CD4-positive, alpha-beta memory T cell (primary cell): ENCODE measurements around the gene TSHZ2. TPM values are rescaled to one million over a fixed set of nuclear protein-coding genes. Genes with fewer than 3 reads are reported as not detected.

Experiments
- CTCF ChIA-PET: fragments of 350-600 bp; sonication (Branson Sonifier 250); formaldehyde crosslinking; loops from one replicate; lab custom pipeline; 2021; ENCODE audit warnings: inconsistent platforms; ENCODE audit not compliant: partially characterized antibody; lab: Charles Lee
- POLR2A ChIA-PET: fragments of 350-600 bp; sonication (Branson Sonifier 250); formaldehyde crosslinking; loops from one replicate; lab custom pipeline; 2021; ENCODE audit not compliant: partially characterized antibody; lab: Charles Lee
- DNase-seq, 5 donors: peaks; one replicate each; pipeline versions ENCODE4 v3.0.0 to v3.0.0-alpha.2; 2020 to 2022; ENCODE audit warnings: mixed read lengths in 1 of 5
- H3K27ac ChIP-seq: one replicate; pipeline ENCODE4 v1.7.0; 2013; ENCODE audit warnings: low read depth, low read length
- H3K27me3 ChIP-seq: 2 replicates; pipeline ENCODE4 v1.7.0; 2013; ENCODE audit warnings: mild to moderate bottlenecking, low read length, moderate library complexity; ENCODE audit not compliant: insufficient read depth
- H3K36me3 ChIP-seq: 2 replicates; pipeline ENCODE4 v1.7.0; 2013; ENCODE audit warnings: mild to moderate bottlenecking, low read length, moderate library complexity; ENCODE audit not compliant: insufficient read depth
- H3K4me1 ChIP-seq: 2 replicates; pipeline ENCODE4 v1.7.0; 2013; ENCODE audit warnings: mild to moderate bottlenecking, low read length, moderate library complexity; ENCODE audit not compliant: insufficient read depth
- H3K4me3 ChIP-seq, 2 donors: one replicate each; pipeline ENCODE4 v1.7.0; 2013; ENCODE audit warnings: low read length in 2 of 2, mild to moderate bottlenecking in 1 of 2
- H3K9me3 ChIP-seq, 2 donors: one replicate each; pipeline ENCODE4 v1.7.0; 2013; ENCODE audit warnings: low read length in 2 of 2, control low read depth in 1 of 2; ENCODE audit not compliant: control insufficient read depth in 1 of 2
- H3K27ac Mint-ChIP-seq, 7 donors: one replicate each; pipeline ENCODE4 v1.8.0; 2020 to 2021; ENCODE audit warnings: mixed read lengths in 7 of 7, mild to moderate bottlenecking in 6 of 7, inconsistent platforms in 3 of 7, moderate library complexity in 3 of 7
- H3K27me3 Mint-ChIP-seq, 2 donors: one replicate each; pipeline ENCODE4 v1.8.0; 2020 to 2021; ENCODE audit warnings: mixed read lengths in 2 of 2
- H3K36me3 Mint-ChIP-seq, 2 donors: one replicate each; pipeline ENCODE4 v1.8.0; 2020 to 2021; ENCODE audit warnings: mixed read lengths in 2 of 2, inconsistent platforms in 1 of 2, mild to moderate bottlenecking in 1 of 2
- H3K4me1 Mint-ChIP-seq, 4 donors: one replicate each; pipeline ENCODE4 v1.8.0; 2020 to 2021; ENCODE audit warnings: mixed read lengths in 4 of 4, mild to moderate bottlenecking in 1 of 4
- H3K4me3 Mint-ChIP-seq, 8 donors: one replicate each; pipeline ENCODE4 v1.8.0; 2020 to 2021; ENCODE audit warnings: mixed read lengths in 8 of 8, mild to moderate bottlenecking in 7 of 8, moderate library complexity in 6 of 8, inconsistent platforms in 3 of 8
- H3K9me3 Mint-ChIP-seq, 8 donors: one replicate each; pipeline ENCODE4 v1.8.0; 2020 to 2021; ENCODE audit warnings: mixed read lengths in 8 of 8, mild to moderate bottlenecking in 5 of 8, inconsistent platforms in 3 of 8, moderate library complexity in 1 of 8
- intact Hi-C: fragments of 100-400 bp; cut with micrococcal nuclease; formaldehyde crosslinking; loops from one replicate; pipeline ENCODE4 v1.15.1; 2023
- polyA plus RNA-seq, 2 donors: library from polyadenylated mRNA; unstranded; fragments of 300-500 nt; fragmentation: Illumina TruSeq; gene quantifications; one replicate each; pipeline ENCODE4 v1.2.3, GENCODE V29; 2021
- total RNA-seq, 2 experiments: library from RNA; stranded (reverse); gene quantifications; one replicate each; pipeline ENCODE4 v1.2.3, GENCODE V29; 2021

Gene TSHZ2
- total and polyA plus RNA-seq, 4 experiments from 2014 or later: 2.3 to 31.8 (median 17.1) TPM

DNA sequence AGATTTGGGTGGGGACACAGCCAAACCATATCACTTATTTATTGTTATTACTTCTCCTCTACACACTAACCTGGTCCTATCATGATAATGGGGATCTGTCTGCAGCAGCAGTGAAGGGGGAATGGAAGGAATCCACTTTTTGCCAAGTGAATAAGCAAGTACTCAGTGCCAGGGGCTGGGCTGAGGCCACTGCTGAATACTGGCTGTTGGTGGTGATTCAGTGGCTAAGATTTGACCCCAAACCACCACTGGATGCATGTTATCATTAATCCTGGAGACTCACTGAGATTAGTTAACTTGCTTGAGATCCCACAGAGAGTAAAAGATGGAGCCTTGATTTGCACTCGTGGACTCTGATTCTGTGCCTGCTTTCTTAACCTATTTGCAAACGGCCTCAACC lies 127.7 kb downstream of the TSHZ2 start:
- H3K4me3 Mint-ChIP-seq: peak overlapping the region in 1 of 8 donors; percentile 11
- Histone ChIP-seq H3K27me3 (no peaks in the 10 kb centered on the region), H3K4me3 (no peak overlapping the region), H3K9me3 (no peaks in the 10 kb centered on the region), H3K36me3 (no peaks in the 10 kb centered on the region), H3K4me1 (no peaks in the 10 kb centered on the region), H3K27ac (no peak overlapping the region)
- H3K27me3 Mint-ChIP-seq: no peaks in the 10 kb centered on the region
- CTCF ChIA-PET: interaction anchor here (0.6 kb wide), 1 partner anchor 10 kb away, joined by 3 read pairs; no protein-coding TSS in a partner anchor
- intact Hi-C loops: no loop called here
- no peak overlapping the region for H3K27ac Mint-ChIP-seq
- DNase-seq: no peak
- peaks cover 0 to 4% (median 0%) of the 10 kb centered on the region in 4 donors for H3K4me1 Mint-ChIP-seq
- POLR2A ChIA-PET: no interaction called here
- peaks cover 2 to 7% of the 10 kb centered on the region in 2 donors for H3K36me3 Mint-ChIP-seq
- no peaks in the 10 kb centered on the region for H3K9me3 Mint-ChIP-seq

DNA sequence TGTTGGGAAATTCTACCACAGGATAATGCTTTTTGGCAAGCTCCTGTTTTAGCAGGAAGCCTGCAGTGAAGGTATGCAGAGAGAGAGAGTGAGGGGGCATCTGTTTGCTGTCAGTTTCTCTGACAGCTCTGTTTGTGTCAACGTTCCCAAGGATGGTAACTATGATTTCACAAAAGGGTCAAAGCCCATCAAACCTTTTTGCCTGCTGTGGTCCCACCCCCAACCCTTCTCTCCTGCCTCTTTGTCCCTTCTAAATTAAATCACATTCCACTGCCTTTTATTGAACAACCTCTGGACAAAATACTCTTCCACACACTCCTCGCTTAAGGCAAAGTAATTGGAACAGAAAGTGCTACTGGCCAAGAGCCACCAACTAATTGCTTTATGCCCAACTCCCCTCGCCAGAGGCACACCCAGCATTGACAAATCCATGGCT lies 128.3 kb downstream of the TSHZ2 start:
- no peaks in the 10 kb centered on the region for H3K27me3 Mint-ChIP-seq
- no peak overlapping the region for H3K27ac Mint-ChIP-seq
- H3K36me3 ChIP-seq: no peaks in the 10 kb centered on the region
- H3K27me3 ChIP-seq: no peaks in the 10 kb centered on the region
- H3K4me3 Mint-ChIP-seq: no peak overlapping the region
- peaks cover 0 to 4% (median 0%) of the 10 kb centered on the region in 4 donors for H3K4me1 Mint-ChIP-seq
- peaks cover 2 to 7% of the 10 kb centered on the region in 2 donors for H3K36me3 Mint-ChIP-seq
- no peak overlapping the region for H3K27ac ChIP-seq
- no peaks in the 10 kb centered on the region for H3K9me3 ChIP-seq
- ChIA-PET CTCF (interaction anchor here (0.6 kb wide), 1 partner anchor 9 kb away, joined by 3 read pairs; no protein-coding TSS in a partner anchor), POLR2A (no interaction called here)
- H3K4me1 ChIP-seq: no peaks in the 10 kb centered on the region
- intact Hi-C loops: no loop called here
- no peak for DNase-seq
- H3K9me3 Mint-ChIP-seq: no peaks in the 10 kb centered on the region
- H3K4me3 ChIP-seq: no peak overlapping the region

DNA sequence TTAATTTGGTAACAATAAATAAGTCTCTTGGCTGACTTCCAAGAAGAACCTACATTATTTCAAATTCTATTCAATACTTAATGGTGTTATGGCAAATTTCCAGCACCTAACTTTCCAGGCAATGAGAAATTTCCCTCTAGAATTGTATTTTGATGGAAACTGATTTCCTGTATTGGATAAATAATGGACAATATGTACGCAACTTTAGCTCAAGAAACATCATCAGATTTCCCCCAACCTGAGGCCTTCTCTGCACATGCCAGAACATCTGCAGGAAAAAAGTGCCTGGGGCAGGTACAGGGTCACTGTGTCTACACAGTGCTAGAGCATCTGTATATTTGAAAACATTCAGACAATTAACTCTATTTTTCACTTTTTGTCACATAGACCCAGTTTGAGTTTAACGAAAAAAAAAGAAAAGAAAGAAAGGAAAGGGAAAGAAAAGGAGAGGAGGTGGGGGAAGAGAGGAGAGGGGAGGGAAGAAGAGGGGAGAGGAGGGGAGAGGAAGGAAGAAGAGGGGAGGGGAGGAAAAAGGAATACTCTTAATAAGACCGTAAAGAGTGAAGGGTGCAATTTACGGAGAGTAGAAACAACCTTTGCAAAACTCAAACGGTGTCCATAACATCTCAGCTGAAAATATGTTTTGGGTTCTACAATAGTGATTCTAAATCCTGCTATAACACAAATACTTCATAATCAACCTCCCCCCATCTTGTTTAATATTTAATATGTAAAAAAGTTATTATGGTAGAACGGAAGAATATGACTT lies 130.0 kb downstream of the TSHZ2 start:
- intact Hi-C loops: no loop called here
- Histone ChIP-seq H3K4me3 (no peak overlapping the region), H3K27me3 (no peaks in the 10 kb centered on the region), H3K27ac (no peak overlapping the region), H3K9me3 (no peaks in the 10 kb centered on the region), H3K4me1 (no peaks in the 10 kb centered on the region), H3K36me3 (no peaks in the 10 kb centered on the region)
- no peak for DNase-seq
- Mint-ChIP-seq H3K27me3 (no peaks in the 10 kb centered on the region), H3K27ac (no peak overlapping the region), H3K4me1 (peaks cover 0 to 5% (median 0%) of the 10 kb centered on the region in 4 donors), H3K36me3 (peaks cover 2 to 9% of the 10 kb centered on the region in 2 donors), H3K9me3 (no peaks in the 10 kb centered on the region), H3K4me3 (no peak overlapping the region)
- ChIA-PET POLR2A (no interaction called here), CTCF (no interaction called here)

DNA sequence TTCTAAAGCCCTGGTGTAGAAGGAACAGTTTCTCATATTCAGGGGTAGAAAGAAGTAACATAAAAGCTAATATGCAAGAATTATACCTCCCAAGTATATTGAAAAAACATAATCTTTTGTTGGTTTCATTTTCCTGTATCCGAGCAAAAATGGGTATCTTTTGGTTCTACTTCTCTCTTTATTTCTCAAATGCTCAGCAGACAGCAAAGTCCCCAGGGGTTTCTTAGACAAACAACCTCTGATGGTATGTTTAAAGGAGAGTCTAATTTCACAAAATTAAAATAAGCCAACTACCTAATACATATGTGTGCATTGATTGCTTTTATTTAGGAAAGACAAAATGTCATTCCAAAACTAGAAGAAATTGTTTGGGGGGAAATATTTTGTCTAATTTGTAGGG lies 131.0 kb downstream of the TSHZ2 start:
- ChIA-PET POLR2A (no interaction called here), CTCF (no interaction called here)
- intact Hi-C loops: no loop called here
- Mint-ChIP-seq H3K4me1 (peaks cover 0 to 5% (median 0%) of the 10 kb centered on the region in 4 donors), H3K4me3 (no peak overlapping the region), H3K27me3 (no peaks in the 10 kb centered on the region), H3K27ac (no peak overlapping the region), H3K36me3 (peaks cover 2 to 11% of the 10 kb centered on the region in 2 donors), H3K9me3 (no peaks in the 10 kb centered on the region)
- DNase-seq: no peak
- H3K36me3 ChIP-seq: no peaks in the 10 kb centered on the region
- H3K27me3 ChIP-seq: no peaks in the 10 kb centered on the region
- H3K27ac ChIP-seq: no peak overlapping the region
- no peaks in the 10 kb centered on the region for H3K4me1 ChIP-seq
- H3K4me3 ChIP-seq: no peak overlapping the region
- no peaks in the 10 kb centered on the region for H3K9me3 ChIP-seq

DNA sequence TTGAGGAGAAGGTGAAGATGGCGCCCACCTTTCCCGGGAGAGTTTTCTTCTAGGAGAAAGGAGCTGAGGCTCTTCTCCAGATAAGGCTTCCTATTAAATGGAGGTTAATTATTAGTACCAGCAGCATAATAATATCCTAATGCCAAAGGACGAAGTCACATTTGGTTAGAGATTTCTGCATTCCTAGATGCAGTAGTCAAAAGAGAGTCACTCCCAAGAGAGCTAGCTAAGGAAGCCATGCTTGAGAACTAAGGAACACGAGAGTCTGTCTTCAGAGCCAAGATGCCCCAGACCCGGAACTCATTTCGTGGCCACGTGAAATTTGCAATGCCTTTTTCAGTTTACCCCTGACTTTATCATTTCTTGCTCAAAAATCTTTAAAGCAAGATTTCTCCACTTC lies 132.7 kb downstream of the TSHZ2 start:
- no peaks in the 10 kb centered on the region for H3K4me1 ChIP-seq
- Mint-ChIP-seq H3K4me3 (no peak overlapping the region), H3K4me1 (peaks cover 0 to 4% (median 0%) of the 10 kb centered on the region in 4 donors), H3K27me3 (no peaks in the 10 kb centered on the region), H3K36me3 (peaks cover 2 to 6% of the 10 kb centered on the region in 2 donors), H3K9me3 (no peaks in the 10 kb centered on the region), H3K27ac (no peak overlapping the region)
- no peak for DNase-seq
- H3K4me3 ChIP-seq: no peak overlapping the region
- H3K9me3 ChIP-seq: no peaks in the 10 kb centered on the region
- H3K27ac ChIP-seq: no peak overlapping the region
- intact Hi-C loops: no loop called here
- H3K27me3 ChIP-seq: no peaks in the 10 kb centered on the region
- ChIA-PET CTCF (no interaction called here), POLR2A (no interaction called here)
- no peaks in the 10 kb centered on the region for H3K36me3 ChIP-seq

DNA sequence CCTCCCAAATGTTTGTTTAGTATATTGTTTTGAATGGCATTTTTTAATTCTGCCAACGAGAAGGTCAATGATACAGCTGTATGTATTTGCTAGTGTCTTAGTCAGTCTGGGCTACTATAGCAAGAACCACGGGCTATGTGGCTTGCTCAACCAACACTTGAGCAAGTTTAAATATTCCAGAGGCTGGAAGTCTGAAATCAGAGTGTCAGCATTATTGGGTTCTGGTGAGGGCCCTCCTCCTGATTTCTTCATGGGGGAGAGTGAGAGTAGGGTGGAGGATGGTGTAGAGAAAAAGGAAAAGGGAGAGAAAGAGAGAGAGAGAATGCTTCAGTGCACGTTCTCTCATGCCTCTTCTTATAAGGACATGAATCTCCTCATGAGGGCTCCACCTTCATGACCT lies 144.6 kb downstream of the TSHZ2 start:
- no peaks in the 10 kb centered on the region for H3K36me3 Mint-ChIP-seq
- no peak overlapping the region for H3K4me3 Mint-ChIP-seq
- Histone ChIP-seq H3K4me1 (no peaks in the 10 kb centered on the region), H3K4me3 (no peak overlapping the region), H3K27me3 (no peaks in the 10 kb centered on the region), H3K27ac (no peak overlapping the region), H3K36me3 (no peaks in the 10 kb centered on the region), H3K9me3 (no peaks in the 10 kb centered on the region)
- H3K27me3 Mint-ChIP-seq: peaks cover 0 to 5% of the 10 kb centered on the region in 2 donors
- CTCF ChIA-PET: no interaction called here
- intact Hi-C loops: no loop called here
- no peak for DNase-seq
- POLR2A ChIA-PET: no interaction called here
- peaks cover 0 to 2% (median 0%) of the 10 kb centered on the region in 8 donors for H3K9me3 Mint-ChIP-seq
- H3K27ac Mint-ChIP-seq: no peak overlapping the region
- peaks cover 0 to 8% (median under 1%) of the 10 kb centered on the region in 4 donors for H3K4me1 Mint-ChIP-seq

DNA sequence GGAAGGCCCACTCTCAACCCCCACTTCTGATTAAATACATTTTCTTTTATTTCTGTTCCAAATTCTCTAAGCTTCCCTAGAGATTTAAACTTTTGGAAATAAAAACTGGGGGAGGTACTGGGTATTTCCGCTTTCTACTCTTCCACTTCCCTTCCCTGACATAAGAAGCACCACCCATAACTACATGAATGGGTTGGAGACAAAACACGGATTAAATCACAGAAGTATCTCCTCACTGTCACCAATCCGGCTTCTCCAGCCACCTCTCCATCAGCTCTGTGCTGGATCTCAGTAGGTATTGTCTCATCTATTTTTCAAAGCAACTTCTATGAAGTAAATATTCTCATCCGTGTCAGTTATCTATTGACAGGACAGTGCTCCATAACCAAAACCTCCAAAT lies 150.7 kb downstream of the TSHZ2 start:
- Histone ChIP-seq H3K27me3 (no peaks in the 10 kb centered on the region), H3K36me3 (no peaks in the 10 kb centered on the region), H3K9me3 (no peaks in the 10 kb centered on the region), H3K4me3 (no peak overlapping the region), H3K27ac (no peak overlapping the region), H3K4me1 (no peaks in the 10 kb centered on the region)
- ChIA-PET CTCF (no interaction called here), POLR2A (no interaction called here)
- H3K36me3 Mint-ChIP-seq: no peaks in the 10 kb centered on the region
- H3K4me3 Mint-ChIP-seq: peak overlapping the region in 1 of 8 donors; percentile 43
- H3K4me1 Mint-ChIP-seq: peaks cover 0 to 15% (median 6%) of the 10 kb centered on the region in 4 donors
- H3K9me3 Mint-ChIP-seq: peaks cover 0 to 2% (median 0%) of the 10 kb centered on the region in 8 donors
- DNase-seq: no peak
- H3K27ac Mint-ChIP-seq: no peak overlapping the region
- peaks cover 1 to 3% of the 10 kb centered on the region in 2 donors for H3K27me3 Mint-ChIP-seq
- intact Hi-C loops: no loop called here
